Measurements from ENCODE around the gene GPR32.
A peak's percentile ranks its signal among the peaks of the same experiment; 100 is the strongest.
"Not testable (repeated sequence)": the region's sequence is repeated elsewhere in the genome, so short reads cannot be mapped to it uniquely, and the experiment has no call there.

GPR32 gene

DNA sequence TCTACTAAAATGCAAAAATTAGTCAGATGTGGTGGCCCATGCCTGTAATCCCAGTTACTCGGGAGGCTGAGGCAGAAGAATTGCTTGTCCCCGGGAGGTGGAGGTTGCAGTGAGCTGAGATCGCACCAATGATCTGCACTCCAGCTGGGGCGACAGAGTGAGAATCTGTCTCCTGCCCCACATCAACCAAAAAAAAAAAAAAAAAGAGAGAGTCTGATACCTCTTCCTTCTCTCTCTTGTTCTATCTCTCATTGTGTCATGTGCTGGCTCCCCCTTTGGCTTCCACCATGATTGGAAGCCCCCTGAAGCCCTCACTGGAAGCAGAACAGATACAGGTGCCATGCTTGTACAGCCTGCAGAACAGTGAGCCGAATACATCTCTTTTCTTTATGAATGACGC lies 26.7 kb upstream of the GPR32 start:
- Histone ChIP-seq H3K36me3 (ENCODE audit: control insufficient read depth in 2 of 2, insufficient read depth in 1 of 2, low read length in 2 of 2) (no peaks in the 10 kb centered on the region), H3K4me3 (ENCODE audit: low read depth, low read length) (no peak overlapping the region), H3K9me3 (ENCODE audit: control insufficient read depth, insufficient read depth, low read depth, low read length) (no peaks in the 10 kb centered on the region), H3K27ac (ENCODE audit: extremely low read depth, low read depth, low read length) (no peak overlapping the region), H3K4me1 (ENCODE audit: control insufficient read depth, insufficient read depth, low read length) (no peaks in the 10 kb centered on the region)
- ChIA-PET CTCF (interaction anchor here (0.6 to 2.7 kb wide), 2 partner anchors 19 to 58 kb away, joined by 3 to 11 read pairs; no protein-coding TSS in a partner anchor), POLR2A (interaction anchor here (0.6 to 0.7 kb wide), 2 partner anchors 368 to 410 kb away, joined by 3 to 4 read pairs; no protein-coding TSS in a partner anchor)
- TF ChIP-seq, protein P1, sequence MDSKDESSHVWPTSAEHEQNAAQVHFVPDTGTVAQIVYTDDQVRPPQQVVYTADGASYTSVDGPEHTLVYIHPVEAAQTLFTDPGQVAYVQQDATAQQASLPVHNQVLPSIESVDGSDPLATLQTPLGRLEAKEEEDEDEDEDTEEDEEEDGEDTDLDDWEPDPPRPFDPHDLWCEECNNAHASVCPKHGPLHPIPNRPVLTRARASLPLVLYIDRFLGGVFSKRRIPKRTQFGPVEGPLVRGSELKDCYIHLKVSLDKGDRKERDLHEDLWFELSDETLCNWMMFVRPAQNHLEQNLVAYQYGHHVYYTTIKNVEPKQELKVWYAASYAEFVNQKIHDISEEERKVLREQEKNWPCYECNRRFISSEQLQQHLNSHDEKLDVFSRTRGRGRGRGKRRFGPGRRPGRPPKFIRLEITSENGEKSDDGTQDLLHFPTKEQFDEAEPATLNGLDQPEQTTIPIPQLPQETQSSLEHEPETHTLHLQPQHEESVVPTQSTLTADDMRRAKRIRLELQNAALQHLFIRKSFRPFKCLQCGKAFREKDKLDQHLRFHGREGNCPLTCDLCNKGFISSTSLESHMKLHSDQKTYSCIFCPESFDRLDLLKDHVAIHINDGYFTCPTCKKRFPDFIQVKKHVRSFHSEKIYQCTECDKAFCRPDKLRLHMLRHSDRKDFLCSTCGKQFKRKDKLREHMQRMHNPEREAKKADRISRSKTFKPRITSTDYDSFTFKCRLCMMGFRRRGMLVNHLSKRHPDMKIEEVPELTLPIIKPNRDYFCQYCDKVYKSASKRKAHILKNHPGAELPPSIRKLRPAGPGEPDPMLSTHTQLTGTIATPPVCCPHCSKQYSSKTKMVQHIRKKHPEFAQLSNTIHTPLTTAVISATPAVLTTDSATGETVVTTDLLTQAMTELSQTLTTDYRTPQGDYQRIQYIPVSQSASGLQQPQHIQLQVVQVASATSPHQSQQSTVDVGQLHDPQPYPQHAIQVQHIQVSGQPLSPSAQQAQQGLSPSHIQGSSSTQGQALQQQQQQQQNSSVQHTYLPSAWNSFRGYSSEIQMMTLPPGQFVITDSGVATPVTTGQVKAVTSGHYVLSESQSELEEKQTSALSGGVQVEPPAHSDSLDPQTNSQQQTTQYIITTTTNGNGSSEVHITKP (tag by site-specific recombination; IDR thresholded peaks at IDR 0.05): 0 out of 2 replicates have a peak, but pooled peaks have one; percentile 24
- TF ChIP-seq, protein P2, sequence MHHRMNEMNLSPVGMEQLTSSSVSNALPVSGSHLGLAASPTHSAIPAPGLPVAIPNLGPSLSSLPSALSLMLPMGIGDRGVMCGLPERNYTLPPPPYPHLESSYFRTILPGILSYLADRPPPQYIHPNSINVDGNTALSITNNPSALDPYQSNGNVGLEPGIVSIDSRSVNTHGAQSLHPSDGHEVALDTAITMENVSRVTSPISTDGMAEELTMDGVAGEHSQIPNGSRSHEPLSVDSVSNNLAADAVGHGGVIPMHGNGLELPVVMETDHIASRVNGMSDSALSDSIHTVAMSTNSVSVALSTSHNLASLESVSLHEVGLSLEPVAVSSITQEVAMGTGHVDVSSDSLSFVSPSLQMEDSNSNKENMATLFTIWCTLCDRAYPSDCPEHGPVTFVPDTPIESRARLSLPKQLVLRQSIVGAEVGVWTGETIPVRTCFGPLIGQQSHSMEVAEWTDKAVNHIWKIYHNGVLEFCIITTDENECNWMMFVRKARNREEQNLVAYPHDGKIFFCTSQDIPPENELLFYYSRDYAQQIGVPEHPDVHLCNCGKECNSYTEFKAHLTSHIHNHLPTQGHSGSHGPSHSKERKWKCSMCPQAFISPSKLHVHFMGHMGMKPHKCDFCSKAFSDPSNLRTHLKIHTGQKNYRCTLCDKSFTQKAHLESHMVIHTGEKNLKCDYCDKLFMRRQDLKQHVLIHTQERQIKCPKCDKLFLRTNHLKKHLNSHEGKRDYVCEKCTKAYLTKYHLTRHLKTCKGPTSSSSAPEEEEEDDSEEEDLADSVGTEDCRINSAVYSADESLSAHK (tag by site-specific recombination; IDR thresholded peaks at IDR 0.05): no peak
- TF ChIP-seq ZNF140 (tag by site-specific recombination; IDR thresholded peaks at IDR 0.05) (no peak), WT1 (tag by site-specific recombination; IDR thresholded peaks at IDR 0.05) (no peak), ZNF175 (tag by site-specific recombination; IDR thresholded peaks at IDR 0.05) (no peak), TCF7L2 (IDR thresholded peaks at IDR 0.05; ENCODE audit: borderline replicate concordance, low read depth, low read length) (no peak)
- TF ChIP-seq, protein P3, sequence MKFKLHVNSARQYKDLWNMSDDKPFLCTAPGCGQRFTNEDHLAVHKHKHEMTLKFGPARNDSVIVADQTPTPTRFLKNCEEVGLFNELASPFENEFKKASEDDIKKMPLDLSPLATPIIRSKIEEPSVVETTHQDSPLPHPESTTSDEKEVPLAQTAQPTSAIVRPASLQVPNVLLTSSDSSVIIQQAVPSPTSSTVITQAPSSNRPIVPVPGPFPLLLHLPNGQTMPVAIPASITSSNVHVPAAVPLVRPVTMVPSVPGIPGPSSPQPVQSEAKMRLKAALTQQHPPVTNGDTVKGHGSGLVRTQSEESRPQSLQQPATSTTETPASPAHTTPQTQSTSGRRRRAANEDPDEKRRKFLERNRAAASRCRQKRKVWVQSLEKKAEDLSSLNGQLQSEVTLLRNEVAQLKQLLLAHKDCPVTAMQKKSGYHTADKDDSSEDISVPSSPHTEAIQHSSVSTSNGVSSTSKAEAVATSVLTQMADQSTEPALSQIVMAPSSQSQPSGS (tag by site-specific recombination; IDR thresholded peaks at IDR 0.05; ENCODE audit: low read depth): no peak
- TF ChIP-seq, protein P4, sequence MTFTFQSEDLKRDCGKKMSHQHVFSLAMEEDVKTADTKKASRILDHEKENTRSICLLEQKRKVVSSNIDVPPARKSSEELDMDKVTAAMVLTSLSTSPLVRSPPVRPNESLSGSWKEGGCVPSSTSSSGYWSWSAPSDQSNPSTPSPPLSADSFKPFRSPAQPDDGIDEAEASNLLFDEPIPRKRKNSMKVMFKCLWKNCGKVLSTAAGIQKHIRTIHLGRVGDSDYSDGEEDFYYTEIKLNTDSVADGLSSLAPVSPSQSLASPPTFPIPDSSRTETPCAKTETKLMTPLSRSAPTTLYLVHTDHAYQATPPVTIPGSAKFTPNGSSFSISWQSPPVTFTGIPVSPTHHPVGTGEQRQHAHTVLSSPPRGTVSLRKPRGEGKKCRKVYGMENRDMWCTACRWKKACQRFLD (tag by site-specific recombination; IDR thresholded peaks at IDR 0.05): no peak

DNA sequence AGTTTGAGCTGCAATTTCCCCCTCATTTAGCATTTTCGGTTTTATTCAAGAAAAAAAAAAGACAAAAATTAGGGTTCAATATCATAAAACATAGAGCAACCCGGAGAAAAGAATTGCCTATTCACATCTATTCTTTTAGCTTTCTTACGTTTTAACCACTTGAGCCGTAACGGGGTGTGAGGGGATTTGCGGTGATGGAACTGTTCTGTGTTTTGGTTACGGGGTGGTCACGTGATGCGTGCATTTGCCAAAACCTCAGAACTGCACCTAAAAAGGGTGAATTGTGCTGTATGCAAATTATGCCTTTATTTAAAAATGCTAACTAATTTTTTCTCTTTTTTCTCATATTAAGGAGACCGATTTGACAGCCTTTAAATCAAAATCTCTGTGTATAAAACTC lies 25.0 kb upstream of the GPR32 start:
- H3K27ac ChIP-seq (ENCODE audit: extremely low read depth, low read depth, low read length): no peak overlapping the region
- ChIA-PET CTCF (interaction anchor here (2.7 kb wide), 1 partner anchor 21 kb away, joined by 11 read pairs; no protein-coding TSS in a partner anchor), POLR2A (no interaction called here)
- no peak overlapping the region for H3K4me3 ChIP-seq (ENCODE audit: low read depth, low read length)
- no peaks in the 10 kb centered on the region for H3K4me1 ChIP-seq (ENCODE audit: control insufficient read depth, insufficient read depth, low read length)
- H3K9me3 ChIP-seq (ENCODE audit: control insufficient read depth, insufficient read depth, low read depth, low read length): no peaks in the 10 kb centered on the region
- TF ChIP-seq ZBTB20 (tag by site-specific recombination; IDR thresholded peaks at IDR 0.05) (no peak), ZNF341 (tag by site-specific recombination; IDR thresholded peaks at IDR 0.05; ENCODE audit: low read depth) (no peak), KLF10 (tag by site-specific recombination; IDR thresholded peaks at IDR 0.05) (no peak), PRDM1 (tag by site-specific recombination; IDR thresholded peaks at IDR 0.05) (no peak)
- TF ChIP-seq, protein P5, sequence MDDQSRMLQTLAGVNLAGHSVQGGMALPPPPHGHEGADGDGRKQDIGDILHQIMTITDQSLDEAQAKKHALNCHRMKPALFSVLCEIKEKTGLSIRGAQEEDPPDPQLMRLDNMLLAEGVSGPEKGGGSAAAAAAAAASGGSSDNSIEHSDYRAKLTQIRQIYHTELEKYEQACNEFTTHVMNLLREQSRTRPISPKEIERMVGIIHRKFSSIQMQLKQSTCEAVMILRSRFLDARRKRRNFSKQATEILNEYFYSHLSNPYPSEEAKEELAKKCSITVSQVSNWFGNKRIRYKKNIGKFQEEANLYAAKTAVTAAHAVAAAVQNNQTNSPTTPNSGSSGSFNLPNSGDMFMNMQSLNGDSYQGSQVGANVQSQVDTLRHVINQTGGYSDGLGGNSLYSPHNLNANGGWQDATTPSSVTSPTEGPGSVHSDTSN (CRISPR knock-in tag; IDR thresholded peaks at IDR 0.05): no peak
- TF ChIP-seq, protein P6, sequence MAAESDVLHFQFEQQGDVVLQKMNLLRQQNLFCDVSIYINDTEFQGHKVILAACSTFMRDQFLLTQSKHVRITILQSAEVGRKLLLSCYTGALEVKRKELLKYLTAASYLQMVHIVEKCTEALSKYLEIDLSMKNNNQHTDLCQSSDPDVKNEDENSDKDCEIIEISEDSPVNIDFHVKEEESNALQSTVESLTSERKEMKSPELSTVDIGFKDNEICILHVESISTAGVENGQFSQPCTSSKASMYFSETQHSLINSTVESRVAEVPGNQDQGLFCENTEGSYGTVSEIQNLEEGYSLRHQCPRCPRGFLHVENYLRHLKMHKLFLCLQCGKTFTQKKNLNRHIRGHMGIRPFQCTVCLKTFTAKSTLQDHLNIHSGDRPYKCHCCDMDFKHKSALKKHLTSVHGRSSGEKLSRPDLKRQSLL (tag by site-specific recombination; IDR thresholded peaks at IDR 0.05): no peak
- TF ChIP-seq, protein P7, sequence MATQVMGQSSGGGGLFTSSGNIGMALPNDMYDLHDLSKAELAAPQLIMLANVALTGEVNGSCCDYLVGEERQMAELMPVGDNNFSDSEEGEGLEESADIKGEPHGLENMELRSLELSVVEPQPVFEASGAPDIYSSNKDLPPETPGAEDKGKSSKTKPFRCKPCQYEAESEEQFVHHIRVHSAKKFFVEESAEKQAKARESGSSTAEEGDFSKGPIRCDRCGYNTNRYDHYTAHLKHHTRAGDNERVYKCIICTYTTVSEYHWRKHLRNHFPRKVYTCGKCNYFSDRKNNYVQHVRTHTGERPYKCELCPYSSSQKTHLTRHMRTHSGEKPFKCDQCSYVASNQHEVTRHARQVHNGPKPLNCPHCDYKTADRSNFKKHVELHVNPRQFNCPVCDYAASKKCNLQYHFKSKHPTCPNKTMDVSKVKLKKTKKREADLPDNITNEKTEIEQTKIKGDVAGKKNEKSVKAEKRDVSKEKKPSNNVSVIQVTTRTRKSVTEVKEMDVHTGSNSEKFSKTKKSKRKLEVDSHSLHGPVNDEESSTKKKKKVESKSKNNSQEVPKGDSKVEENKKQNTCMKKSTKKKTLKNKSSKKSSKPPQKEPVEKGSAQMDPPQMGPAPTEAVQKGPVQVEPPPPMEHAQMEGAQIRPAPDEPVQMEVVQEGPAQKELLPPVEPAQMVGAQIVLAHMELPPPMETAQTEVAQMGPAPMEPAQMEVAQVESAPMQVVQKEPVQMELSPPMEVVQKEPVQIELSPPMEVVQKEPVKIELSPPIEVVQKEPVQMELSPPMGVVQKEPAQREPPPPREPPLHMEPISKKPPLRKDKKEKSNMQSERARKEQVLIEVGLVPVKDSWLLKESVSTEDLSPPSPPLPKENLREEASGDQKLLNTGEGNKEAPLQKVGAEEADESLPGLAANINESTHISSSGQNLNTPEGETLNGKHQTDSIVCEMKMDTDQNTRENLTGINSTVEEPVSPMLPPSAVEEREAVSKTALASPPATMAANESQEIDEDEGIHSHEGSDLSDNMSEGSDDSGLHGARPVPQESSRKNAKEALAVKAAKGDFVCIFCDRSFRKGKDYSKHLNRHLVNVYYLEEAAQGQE (tag by site-specific recombination; IDR thresholded peaks at IDR 0.05): no peak
- no peaks in the 10 kb centered on the region for H3K36me3 ChIP-seq (ENCODE audit: control insufficient read depth in 2 of 2, insufficient read depth in 1 of 2, low read length in 2 of 2)

DNA sequence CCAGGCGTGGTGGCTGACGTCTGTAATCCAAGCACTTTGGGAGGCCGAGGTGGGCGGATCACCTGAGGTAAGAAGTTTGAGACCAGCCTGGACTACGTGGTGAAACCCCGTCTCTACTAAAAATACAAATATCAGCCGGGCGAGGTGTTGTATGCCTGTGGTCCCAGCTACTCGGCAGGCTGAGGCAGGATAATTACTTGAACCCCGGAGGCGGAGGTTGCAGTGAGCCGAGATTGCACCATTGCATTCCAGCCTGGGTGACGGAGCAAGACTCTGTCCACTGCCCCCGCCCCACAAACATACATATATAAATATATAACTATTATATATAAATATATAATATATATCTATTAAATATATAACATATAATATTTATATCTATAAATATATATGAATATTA lies 23.1 kb upstream of the GPR32 start:
- H3K36me3 ChIP-seq (ENCODE audit: control insufficient read depth in 2 of 2, insufficient read depth in 1 of 2, low read length in 2 of 2); POLR2A ChIA-PET; CTCF ChIA-PET; H3K4me3 ChIP-seq (ENCODE audit: low read depth, low read length); H3K27ac ChIP-seq (ENCODE audit: extremely low read depth, low read depth, low read length); H3K4me1 ChIP-seq (ENCODE audit: control insufficient read depth, insufficient read depth, low read length); H3K9me3 ChIP-seq (ENCODE audit: control insufficient read depth, insufficient read depth, low read depth, low read length): not testable (repeated sequence)
